Measurements from ENCODE around the gene GET4. TPM values are rescaled to one million over a fixed set of nuclear protein-coding genes. Genes with fewer than 3 reads are reported as not detected.

Gene GET4
- total and polyA plus RNA-seq, 2 of the 13 experiments (the other 11 are each of a cell fraction or from before 2014, with no cell fraction given): 28.2 to 35.2 TPM

DNA sequence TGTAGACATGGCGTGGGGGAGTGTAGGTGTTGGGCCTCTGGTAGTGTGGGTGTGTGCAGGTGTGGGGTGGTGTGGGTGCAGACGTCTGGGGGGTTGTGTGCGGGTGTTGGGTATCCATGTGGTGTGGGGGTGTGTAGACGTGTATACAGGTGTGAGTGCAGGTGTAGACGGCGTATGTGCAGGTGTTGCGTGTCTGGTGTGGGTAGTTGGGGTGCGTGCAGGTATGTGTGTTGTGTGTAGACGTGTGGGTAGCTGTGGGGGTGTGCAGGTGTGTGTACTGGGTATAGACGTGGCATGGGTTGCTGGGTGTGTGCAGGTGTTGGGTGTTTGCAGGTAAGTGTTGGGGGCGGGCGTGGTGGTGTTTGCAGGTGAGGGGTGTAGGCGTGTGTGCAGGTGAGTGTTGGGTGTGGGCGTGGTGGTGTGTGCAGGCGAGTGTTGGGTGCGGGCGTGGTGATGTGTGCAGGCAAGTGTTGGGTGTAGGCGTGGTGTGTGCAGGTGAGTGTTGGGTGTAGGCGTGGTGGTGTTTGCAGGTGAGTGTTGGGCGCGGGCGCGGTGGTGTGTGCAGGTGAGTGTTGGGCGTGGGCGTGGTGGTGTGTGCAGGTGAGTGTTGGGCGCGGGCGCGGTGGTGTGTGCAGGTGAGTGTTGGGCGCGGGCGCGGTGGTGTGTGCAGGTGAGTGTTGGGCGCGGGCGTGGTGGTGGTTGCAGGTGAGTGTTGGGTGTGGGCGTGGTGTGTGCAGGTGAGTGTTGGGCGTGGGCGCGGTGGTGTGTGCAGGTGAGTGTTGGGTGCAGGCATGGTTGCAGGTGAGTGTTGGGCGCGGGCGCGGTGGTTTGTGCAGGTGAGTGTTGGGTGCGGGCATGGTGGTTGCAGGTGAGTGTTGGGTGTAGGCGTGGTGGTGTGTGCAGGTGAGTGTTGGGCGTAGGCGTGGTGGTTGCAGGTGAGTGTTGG, 16.6 kb downstream of the GET4 start (continued):
- TF ChIP-seq, protein P1, sequence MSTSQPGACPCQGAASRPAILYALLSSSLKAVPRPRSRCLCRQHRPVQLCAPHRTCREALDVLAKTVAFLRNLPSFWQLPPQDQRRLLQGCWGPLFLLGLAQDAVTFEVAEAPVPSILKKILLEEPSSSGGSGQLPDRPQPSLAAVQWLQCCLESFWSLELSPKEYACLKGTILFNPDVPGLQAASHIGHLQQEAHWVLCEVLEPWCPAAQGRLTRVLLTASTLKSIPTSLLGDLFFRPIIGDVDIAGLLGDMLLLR (CRISPR knock-in tag; IDR thresholded peaks at IDR 0.05): no peak
- TF ChIP-seq ZNF747 (CRISPR knock-in tag; IDR thresholded peaks at IDR 0.05; ENCODE audit: borderline replicate concordance): no peak
- TF ChIP-seq, protein P2, sequence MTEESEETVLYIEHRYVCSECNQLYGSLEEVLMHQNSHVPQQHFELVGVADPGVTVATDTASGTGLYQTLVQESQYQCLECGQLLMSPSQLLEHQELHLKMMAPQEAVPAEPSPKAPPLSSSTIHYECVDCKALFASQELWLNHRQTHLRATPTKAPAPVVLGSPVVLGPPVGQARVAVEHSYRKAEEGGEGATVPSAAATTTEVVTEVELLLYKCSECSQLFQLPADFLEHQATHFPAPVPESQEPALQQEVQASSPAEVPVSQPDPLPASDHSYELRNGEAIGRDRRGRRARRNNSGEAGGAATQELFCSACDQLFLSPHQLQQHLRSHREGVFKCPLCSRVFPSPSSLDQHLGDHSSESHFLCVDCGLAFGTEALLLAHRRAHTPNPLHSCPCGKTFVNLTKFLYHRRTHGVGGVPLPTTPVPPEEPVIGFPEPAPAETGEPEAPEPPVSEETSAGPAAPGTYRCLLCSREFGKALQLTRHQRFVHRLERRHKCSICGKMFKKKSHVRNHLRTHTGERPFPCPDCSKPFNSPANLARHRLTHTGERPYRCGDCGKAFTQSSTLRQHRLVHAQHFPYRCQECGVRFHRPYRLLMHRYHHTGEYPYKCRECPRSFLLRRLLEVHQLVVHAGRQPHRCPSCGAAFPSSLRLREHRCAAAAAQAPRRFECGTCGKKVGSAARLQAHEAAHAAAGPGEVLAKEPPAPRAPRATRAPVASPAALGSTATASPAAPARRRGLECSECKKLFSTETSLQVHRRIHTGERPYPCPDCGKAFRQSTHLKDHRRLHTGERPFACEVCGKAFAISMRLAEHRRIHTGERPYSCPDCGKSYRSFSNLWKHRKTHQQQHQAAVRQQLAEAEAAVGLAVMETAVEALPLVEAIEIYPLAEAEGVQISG (CRISPR knock-in tag; IDR thresholded peaks at IDR 0.05): no peak
- TF ChIP-seq, protein P3, sequence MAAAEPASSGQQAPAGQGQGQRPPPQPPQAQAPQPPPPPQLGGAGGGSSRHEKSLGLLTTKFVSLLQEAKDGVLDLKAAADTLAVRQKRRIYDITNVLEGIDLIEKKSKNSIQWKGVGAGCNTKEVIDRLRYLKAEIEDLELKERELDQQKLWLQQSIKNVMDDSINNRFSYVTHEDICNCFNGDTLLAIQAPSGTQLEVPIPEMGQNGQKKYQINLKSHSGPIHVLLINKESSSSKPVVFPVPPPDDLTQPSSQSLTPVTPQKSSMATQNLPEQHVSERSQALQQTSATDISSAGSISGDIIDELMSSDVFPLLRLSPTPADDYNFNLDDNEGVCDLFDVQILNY (CRISPR knock-in tag; conservative IDR thresholded peaks at IDR 0.05): no peak

- no peak for ATAC-seq
- H3K27me3 ChIP-seq (ENCODE audit: control insufficient read depth in 1 of 2, insufficient read depth in 2 of 2, low read length in 2 of 2): no peaks in the 10 kb centered on the region
- peaks cover 3% of the 10 kb centered on the region for H3K79me2 ChIP-seq (ENCODE audit: insufficient read depth, low read length)
- no peaks in the 10 kb centered on the region for H3K4me1 ChIP-seq (ENCODE audit: insufficient read depth, low read length)
- no peak overlapping the region for H3K4me3 ChIP-seq (replicated peaks in 1 of 3; ENCODE audit: insufficient read depth in 1 of 3, low read depth in 2 of 3, low read length in 3 of 3)
- TF ChIP-seq PAWR (CRISPR knock-in tag; IDR thresholded peaks at IDR 0.05; ENCODE audit: borderline replicate concordance) (no peak), ZNF674 (CRISPR knock-in tag; IDR thresholded peaks at IDR 0.05; ENCODE audit: low read depth) (no peak), HNRNPK (IDR thresholded peaks at IDR 0.05; ENCODE audit: low read depth, low read length, poor library complexity, severe bottlenecking) (no peak), KAT2B (IDR thresholded peaks at IDR 0.05; ENCODE audit: borderline replicate concordance, low read depth, low read length) (no peak)
- TF ChIP-seq, protein P4, sequence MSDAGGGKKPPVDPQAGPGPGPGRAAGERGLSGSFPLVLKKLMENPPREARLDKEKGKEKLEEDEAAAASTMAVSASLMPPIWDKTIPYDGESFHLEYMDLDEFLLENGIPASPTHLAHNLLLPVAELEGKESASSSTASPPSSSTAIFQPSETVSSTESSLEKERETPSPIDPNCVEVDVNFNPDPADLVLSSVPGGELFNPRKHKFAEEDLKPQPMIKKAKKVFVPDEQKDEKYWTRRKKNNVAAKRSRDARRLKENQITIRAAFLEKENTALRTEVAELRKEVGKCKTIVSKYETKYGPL (CRISPR knock-in tag; IDR thresholded peaks at IDR 0.05): no peak
- TF ChIP-seq, protein P5, sequence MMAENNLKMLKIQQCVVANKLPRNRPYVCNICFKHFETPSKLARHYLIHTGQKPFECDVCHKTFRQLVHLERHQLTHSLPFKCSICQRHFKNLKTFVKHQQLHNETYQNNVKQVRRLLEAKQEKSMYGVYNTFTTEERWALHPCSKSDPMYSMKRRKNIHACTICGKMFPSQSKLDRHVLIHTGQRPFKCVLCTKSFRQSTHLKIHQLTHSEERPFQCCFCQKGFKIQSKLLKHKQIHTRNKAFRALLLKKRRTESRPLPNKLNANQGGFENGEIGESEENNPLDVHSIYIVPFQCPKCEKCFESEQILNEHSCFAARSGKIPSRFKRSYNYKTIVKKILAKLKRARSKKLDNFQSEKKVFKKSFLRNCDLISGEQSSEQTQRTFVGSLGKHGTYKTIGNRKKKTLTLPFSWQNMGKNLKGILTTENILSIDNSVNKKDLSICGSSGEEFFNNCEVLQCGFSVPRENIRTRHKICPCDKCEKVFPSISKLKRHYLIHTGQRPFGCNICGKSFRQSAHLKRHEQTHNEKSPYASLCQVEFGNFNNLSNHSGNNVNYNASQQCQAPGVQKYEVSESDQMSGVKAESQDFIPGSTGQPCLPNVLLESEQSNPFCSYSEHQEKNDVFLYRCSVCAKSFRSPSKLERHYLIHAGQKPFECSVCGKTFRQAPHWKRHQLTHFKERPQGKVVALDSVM (CRISPR knock-in tag; IDR thresholded peaks at IDR 0.05): no peak
- ChIA-PET POLR2A (no interaction called here), CTCF (ENCODE audit: low intra/inter-chr PET ratio, low total read pairs) (no interaction called here)
- no peak overlapping the region for H2AFZ ChIP-seq (ENCODE audit: low read length)
- no peak overlapping the region for H3K27ac ChIP-seq (ENCODE audit: extremely low read length, insufficient read depth, low read length)
- WGBS (ENCODE audit: low lambda C conversion rate): 92% methylated on average over 17 of the region's 19 CpGs
- H3K36me3 ChIP-seq (replicated peaks in 1 of 2; ENCODE audit: control insufficient read depth in 1 of 2, insufficient read depth in 2 of 2, low read length in 2 of 2): peaks cover 34 to 70% of the 10 kb centered on the region in 2 experiments
- no peak overlapping the region for H3K4me2 ChIP-seq (ENCODE audit: low read depth, low read length)
- no TSS peak for BruUV-seq (replicated peaks)
- H3K9me3 ChIP-seq (ENCODE audit: low read length): no peaks in the 10 kb centered on the region
- H4K20me1 ChIP-seq (ENCODE audit: insufficient read depth, low read length): no peaks in the 10 kb centered on the region
- no peak for DNase-seq (ENCODE audit: low spot score)
- in situ Hi-C loops (cut with HindIII; ENCODE audit: extremely low pct_ligation_motif_present, low pct_unique_long_range_greater_than_20kb): no loop called here
- intact Hi-C loops (cut with micrococcal nuclease; ENCODE audit: unreplicated experiment): no loop called here
- no peak overlapping the region for H3K9ac ChIP-seq (ENCODE audit: insufficient read depth, low read depth, low read length)
- FAIRE-seq: no peak
Observed at GRCh38 chr7:893686-894085, 17.3 kb downstream of the GET4 start.

All from HepG2 (cell line).